Activated T-helper 2 cell treated with anti-CD3 and anti-CD28 coated beads, Interferon-gamma antibody, Interleukin-2, Interleukin-4, amounts not matched to agents 10 μg/mL and 5 μg/mL and 100 μg/mL, durations not matched to agents 14 hours and 24 hours and 36 hours (primary cell): ENCODE data around the gene TIMM9. TPM values are rescaled to one million over a fixed set of nuclear protein-coding genes. Genes with fewer than 3 reads are reported as not detected.
"Not testable (repeated sequence)": the region's sequence is repeated elsewhere in the genome, so short reads cannot be mapped to it uniquely, and the experiment has no call there.

Experiments used
- DNase-seq: peaks from one replicate; pipeline ENCODE4 v3.0.0; 2021; ENCODE audit warnings: low spot score
- H3K27ac Mint-ChIP-seq: one replicate; pipeline ENCODE4 v1.8.0; 2021; ENCODE audit warnings: mixed read lengths
- H3K27me3 Mint-ChIP-seq: one replicate; pipeline ENCODE4 v1.8.0; 2021; ENCODE audit warnings: low read depth, mixed read lengths
- H3K36me3 Mint-ChIP-seq: one replicate; pipeline ENCODE4 v1.8.0; 2021; ENCODE audit warnings: low read depth, mixed read lengths
- H3K4me1 Mint-ChIP-seq: one replicate; pipeline ENCODE4 v1.8.0; 2021; ENCODE audit warnings: low read depth, mixed read lengths
- H3K4me3 Mint-ChIP-seq: one replicate; pipeline ENCODE4 v1.8.0; 2021; ENCODE audit warnings: low read depth, mild to moderate bottlenecking, moderate library complexity, mixed read lengths
- H3K9me3 Mint-ChIP-seq: one replicate; pipeline ENCODE4 v1.8.0; 2021; ENCODE audit warnings: mixed read lengths
- intact Hi-C: fragments of 100-400 bp; cut with micrococcal nuclease; formaldehyde crosslinking; loops from one replicate; pipeline ENCODE4 v1.15.1; 2023
- total RNA-seq: library from RNA; stranded (reverse); gene quantifications from 2 replicates; pipeline ENCODE4 v1.2.3, GENCODE V29; 2022

TIMM9 gene
- total RNA-seq, 1 donor from 2014 or later: 65.1 TPM

- no peak overlapping the region for H3K4me3 Mint-ChIP-seq
- peaks cover 11% of the 10 kb centered on the region for H3K4me1 Mint-ChIP-seq
- H3K36me3 Mint-ChIP-seq: peaks cover 3% of the 10 kb centered on the region
- H3K27ac Mint-ChIP-seq: no peak overlapping the region
- H3K27me3 Mint-ChIP-seq: no peaks in the 10 kb centered on the region
- intact Hi-C loops: no loop called here
- H3K9me3 Mint-ChIP-seq: no peaks in the 10 kb centered on the region
- DNase-seq: no peak
Observed at GRCh38 chr14:58390830-58391229, 36.5 kb downstream of the TIMM9 start.

DNA sequence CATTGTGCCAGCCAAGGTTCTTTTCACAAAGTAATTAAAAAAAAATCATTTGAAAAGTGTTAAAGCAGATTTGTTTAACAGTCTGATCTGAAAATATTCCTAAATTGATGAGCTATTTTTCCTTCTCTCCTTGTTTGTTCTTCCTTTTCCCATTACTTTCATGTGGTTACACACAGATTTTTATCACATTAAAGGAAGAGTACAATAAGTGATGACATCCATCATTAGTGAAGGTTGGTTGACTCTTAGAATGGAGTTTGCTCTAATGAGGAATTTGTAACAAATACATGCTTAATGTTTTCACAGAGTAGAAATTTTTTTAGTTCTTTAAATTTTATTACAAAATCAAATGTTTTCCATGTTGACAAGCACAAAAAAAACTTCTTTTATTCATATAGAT lies 50.5 kb downstream of the TIMM9 start:
- peaks cover 43% of the 10 kb centered on the region for H3K36me3 Mint-ChIP-seq

GRCh38 chr14:58368956-58369355 lies 58.4 kb downstream of the TIMM9 start:
- Mint-ChIP-seq H3K9me3 (no peaks in the 10 kb centered on the region), H3K36me3 (peaks cover 48% of the 10 kb centered on the region), H3K27me3 (no peaks in the 10 kb centered on the region), H3K4me1 (peaks cover 6% of the 10 kb centered on the region), H3K4me3 (no peak overlapping the region), H3K27ac (no peak overlapping the region)
- intact Hi-C loops: loop anchor here (10.0 kb wide), 1 partner anchor 264 kb away; no protein-coding TSS in a partner anchor
- no peak for DNase-seq

More for the DNA sequence above, 50.5 kb downstream of the TIMM9 start:
- Mint-ChIP-seq H3K4me1 (no peaks in the 10 kb centered on the region), H3K4me3 (no peak overlapping the region), H3K27me3 (no peaks in the 10 kb centered on the region), H3K27ac (no peak overlapping the region), H3K9me3 (no peaks in the 10 kb centered on the region)
- intact Hi-C loops: no loop called here
- no peak for DNase-seq

DNA sequence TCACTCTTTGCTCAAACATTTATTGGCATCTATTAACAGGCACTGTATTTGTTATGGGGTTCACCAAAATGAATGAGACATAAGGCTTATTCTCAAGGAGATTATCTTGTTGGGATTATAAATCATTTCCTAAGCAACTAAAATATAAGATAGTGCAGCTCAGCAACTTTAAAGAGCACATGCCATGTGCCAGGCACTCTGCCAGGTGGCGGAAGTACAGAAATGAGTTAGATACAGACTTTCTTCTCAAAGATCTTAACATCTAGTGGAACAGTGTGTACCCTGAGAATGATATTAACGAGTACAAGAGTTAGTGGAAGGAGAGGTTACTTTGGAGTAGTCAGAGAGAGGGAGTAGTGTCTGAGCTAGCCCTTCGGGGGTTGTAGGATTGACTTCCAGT lies 60.0 kb downstream of the TIMM9 start:
- Mint-ChIP-seq H3K27me3 (no peaks in the 10 kb centered on the region), H3K4me1 (peaks cover 6% of the 10 kb centered on the region), H3K4me3 (no peak overlapping the region), H3K9me3 (no peaks in the 10 kb centered on the region), H3K27ac (no peak overlapping the region), H3K36me3 (peaks cover 50% of the 10 kb centered on the region)
- no peak for DNase-seq
- intact Hi-C loops: loop anchor here (10.0 kb wide), 1 partner anchor 262 kb away; no protein-coding TSS in a partner anchor

DNA sequence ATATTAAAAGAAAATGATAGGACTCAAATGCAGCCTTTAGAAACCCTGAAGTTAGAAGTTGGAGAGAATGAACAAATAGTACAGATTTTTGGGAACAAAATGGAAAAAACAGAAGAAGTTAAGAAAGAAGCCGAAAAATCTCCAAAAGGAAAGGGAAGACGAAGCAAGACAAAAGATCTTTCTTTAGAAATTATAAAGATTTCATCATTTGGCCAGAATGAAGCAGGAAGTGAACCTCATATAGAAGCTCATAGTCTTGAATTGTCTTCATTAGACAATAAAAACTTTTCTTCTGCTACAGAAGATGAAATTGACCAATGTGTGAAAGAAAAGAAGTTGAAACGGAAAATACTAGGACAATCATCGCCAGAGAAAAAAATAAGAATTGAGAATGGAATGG lies 63.0 kb downstream of the TIMM9 start:
- intact Hi-C loops: loop anchor here (10.0 kb wide), 1 partner anchor 260 kb away; no protein-coding TSS in a partner anchor
- Mint-ChIP-seq H3K27me3 (no peaks in the 10 kb centered on the region), H3K27ac (no peak overlapping the region), H3K4me1 (peaks cover 6% of the 10 kb centered on the region), H3K36me3 (peaks cover 53% of the 10 kb centered on the region), H3K4me3 (no peak overlapping the region), H3K9me3 (no peaks in the 10 kb centered on the region)
- DNase-seq: no peak

DNA sequence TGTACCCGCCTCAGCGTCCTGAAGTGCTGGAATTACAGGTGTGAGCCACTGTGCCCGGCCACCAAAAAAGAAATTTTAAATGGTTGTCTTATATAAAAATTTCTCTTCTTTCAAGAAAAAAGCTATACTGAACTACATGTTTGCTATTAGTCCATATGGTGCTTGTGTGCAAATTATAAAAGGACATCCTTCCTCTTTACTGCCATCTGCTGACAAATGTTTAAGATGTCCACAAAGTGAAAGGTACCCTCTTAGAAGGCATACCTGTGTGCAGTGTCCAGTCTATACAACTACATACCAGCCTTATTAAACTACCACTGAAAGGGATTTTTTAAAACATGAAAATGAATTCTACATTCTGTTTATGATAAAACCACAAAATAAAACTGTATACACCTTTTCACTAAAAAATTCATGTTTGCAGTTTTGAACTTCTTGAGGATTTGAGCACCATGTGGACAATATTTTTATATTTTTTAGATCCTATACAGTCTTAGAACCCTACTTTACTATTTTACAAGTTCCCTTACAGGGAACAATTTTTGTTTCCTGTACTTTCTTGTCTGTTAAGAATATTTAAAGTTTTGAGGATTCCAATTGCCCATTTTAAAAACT lies 64.4 kb downstream of the TIMM9 start:
- Mint-ChIP-seq H3K27me3 (no peaks in the 10 kb centered on the region), H3K4me1 (peaks cover 6% of the 10 kb centered on the region), H3K9me3 (no peaks in the 10 kb centered on the region), H3K4me3 (no peak overlapping the region), H3K36me3 (peaks cover 52% of the 10 kb centered on the region), H3K27ac (no peak overlapping the region)
- no peak for DNase-seq
- intact Hi-C loops: loop anchor here (10.0 kb wide), 1 partner anchor 258 kb away; no protein-coding TSS in a partner anchor

GRCh38 chr14:58362272-58362671 lies 65.1 kb downstream of the TIMM9 start:
- not testable (repeated sequence) for DNase-seq, H3K27ac Mint-ChIP-seq, H3K4me1 Mint-ChIP-seq, H3K9me3 Mint-ChIP-seq, H3K27me3 Mint-ChIP-seq, H3K4me3 Mint-ChIP-seq
- intact Hi-C loops: loop anchor here (10.0 kb wide), 1 partner anchor 257 kb away; no protein-coding TSS in a partner anchor
- peaks cover 46% of the 10 kb centered on the region for H3K36me3 Mint-ChIP-seq

Other genes with a start within 250 kb of the TIMM9 start
- 38.2 and 39.8 TPM in 2 replicates for gene ACTR10, start 227.4 kb downstream of the TIMM9 start, total RNA-seq
- 407 and 425 TPM in 2 replicates for gene PSMA3, start 182.7 kb downstream of the TIMM9 start, total RNA-seq
- 20.5 and 26.0 TPM in 2 replicates for gene ARID4A, start 129.0 kb downstream of the TIMM9 start, total RNA-seq
- gene TOMM20L, start 31.6 kb downstream of the TIMM9 start, total RNA-seq: not detected in 2 replicates
- gene KIAA0586, start 188 bp upstream of the TIMM9 start, total RNA-seq: 23.5 and 24.4 TPM in 2 replicates
- 6.6 and 7.8 TPM in 2 replicates for gene DACT1, start 210.4 kb upstream of the TIMM9 start, total RNA-seq